Fibroblast of skin of right quadriceps (primary cell): Measurements from ENCODE around the gene KBTBD8.
A peak's percentile ranks its signal among the peaks of the same experiment; 100 is the strongest.

Experiments
- DNase-seq: peaks from one replicate; pipeline ENCODE4 v3.0.0-alpha.2; 2013

The KBTBD8 gene

GRCh38 chr3:67000009-67000408, 1.9 kb downstream of the KBTBD8 start:
- DNase-seq, result peak; percentile 54

GRCh38 chr3:67001086-67001861, 3.2 kb downstream of the KBTBD8 start:
- DNase-seq, result no peak

GRCh38 chr3:67005974-67006373, 7.9 kb downstream of the KBTBD8 start:
- DNase-seq, result no peak

- no peak for DNase-seq
These were observed 8.4 kb downstream of the KBTBD8 start for GRCh38 chr3:67006460-67006859.

GRCh38 chr3:67008388-67008787, 10.3 kb downstream of the KBTBD8 start:
- DNase-seq, result no peak

GRCh38 chr3:67009716-67010115, 11.6 kb downstream of the KBTBD8 start:
- DNase-seq, result no peak

- no peak for DNase-seq
These were observed 13.5 kb downstream of the KBTBD8 start for GRCh38 chr3:67011414-67012131.

GRCh38 chr3:67012564-67012963, 14.5 kb downstream of the KBTBD8 start:
- DNase-seq, result no peak

- DNase-seq, result no peak
These were observed 17.8 kb downstream of the KBTBD8 start for GRCh38 chr3:67015702-67016484.

- no peak for DNase-seq
These were observed 18.5 kb downstream of the KBTBD8 start for GRCh38 chr3:67016522-67017080.

- no peak for DNase-seq
These were observed 19.1 kb downstream of the KBTBD8 start for GRCh38 chr3:67017211-67017610.

GRCh38 chr3:67018105-67018788, 20.1 kb downstream of the KBTBD8 start:
- peak; percentile 8 for DNase-seq

GRCh38 chr3:67018789-67019526, 20.9 kb downstream of the KBTBD8 start:
- no peak for DNase-seq

- DNase-seq, result no peak
These were observed 30.1 kb downstream of the KBTBD8 start for GRCh38 chr3:67028001-67028784.

GRCh38 chr3:67030785-67031740, 33.0 kb downstream of the KBTBD8 start:
- no peak for DNase-seq

- no peak for DNase-seq
These were observed 33.9 kb downstream of the KBTBD8 start for GRCh38 chr3:67031986-67032385.

- DNase-seq, result no peak
These were observed 35.0 kb downstream of the KBTBD8 start for GRCh38 chr3:67033079-67033478.

GRCh38 chr3:67034371-67034770, 36.3 kb downstream of the KBTBD8 start:
- DNase-seq, result peak; percentile 51

- no peak for DNase-seq
These were observed 39.5 kb downstream of the KBTBD8 start for GRCh38 chr3:67037615-67038014.

GRCh38 chr3:67044295-67044694, 46.2 kb downstream of the KBTBD8 start:
- peak; percentile 19 for DNase-seq
